Retinal pigment epithelial cell (primary cell): ENCODE measurements around the gene SSTR4.
"Not testable (repeated sequence)": the region's sequence is repeated elsewhere in the genome, so short reads cannot be mapped to it uniquely, and the experiment has no call there.

Experiments
- DNase-seq: peaks from one replicate; pipeline ENCODE4 v3.0.0-alpha.2; 2010; ENCODE audit warnings: low read depth
- H3K4me3 ChIP-seq: 2 replicates; pipeline ENCODE4 v1.5.1; 2011; ENCODE audit warnings: mild to moderate bottlenecking, low read length, control low read depth, moderate library complexity
- TF ChIP-seq, protein P1 (sequence below): conservative IDR thresholded peaks from 2 replicates; pipeline ENCODE4 v1.5.1; 2011; ENCODE audit warnings: low read depth, low read length, control low read depth, inconsistent platforms

Gene SSTR4, protein sequence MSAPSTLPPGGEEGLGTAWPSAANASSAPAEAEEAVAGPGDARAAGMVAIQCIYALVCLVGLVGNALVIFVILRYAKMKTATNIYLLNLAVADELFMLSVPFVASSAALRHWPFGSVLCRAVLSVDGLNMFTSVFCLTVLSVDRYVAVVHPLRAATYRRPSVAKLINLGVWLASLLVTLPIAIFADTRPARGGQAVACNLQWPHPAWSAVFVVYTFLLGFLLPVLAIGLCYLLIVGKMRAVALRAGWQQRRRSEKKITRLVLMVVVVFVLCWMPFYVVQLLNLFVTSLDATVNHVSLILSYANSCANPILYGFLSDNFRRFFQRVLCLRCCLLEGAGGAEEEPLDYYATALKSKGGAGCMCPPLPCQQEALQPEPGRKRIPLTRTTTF

GRCh38 chr20:23034721-23035671, at the start of gene SSTR4:
Gene SSTR4, plus strand, starts transcription at chr20:23035312. Its CDS starts 172 bp downstream, at chr20:23035484.
- TF ChIP-seq, protein P1, sequence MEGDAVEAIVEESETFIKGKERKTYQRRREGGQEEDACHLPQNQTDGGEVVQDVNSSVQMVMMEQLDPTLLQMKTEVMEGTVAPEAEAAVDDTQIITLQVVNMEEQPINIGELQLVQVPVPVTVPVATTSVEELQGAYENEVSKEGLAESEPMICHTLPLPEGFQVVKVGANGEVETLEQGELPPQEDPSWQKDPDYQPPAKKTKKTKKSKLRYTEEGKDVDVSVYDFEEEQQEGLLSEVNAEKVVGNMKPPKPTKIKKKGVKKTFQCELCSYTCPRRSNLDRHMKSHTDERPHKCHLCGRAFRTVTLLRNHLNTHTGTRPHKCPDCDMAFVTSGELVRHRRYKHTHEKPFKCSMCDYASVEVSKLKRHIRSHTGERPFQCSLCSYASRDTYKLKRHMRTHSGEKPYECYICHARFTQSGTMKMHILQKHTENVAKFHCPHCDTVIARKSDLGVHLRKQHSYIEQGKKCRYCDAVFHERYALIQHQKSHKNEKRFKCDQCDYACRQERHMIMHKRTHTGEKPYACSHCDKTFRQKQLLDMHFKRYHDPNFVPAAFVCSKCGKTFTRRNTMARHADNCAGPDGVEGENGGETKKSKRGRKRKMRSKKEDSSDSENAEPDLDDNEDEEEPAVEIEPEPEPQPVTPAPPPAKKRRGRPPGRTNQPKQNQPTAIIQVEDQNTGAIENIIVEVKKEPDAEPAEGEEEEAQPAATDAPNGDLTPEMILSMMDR: no peak
- no peak for DNase-seq
- no peak within 1 kb of the TSS for H3K4me3 ChIP-seq

- no peak overlapping the region for H3K4me3 ChIP-seq
- DNase-seq: no peak
- TF ChIP-seq, protein P1: no peak
Measured at GRCh38 chr20:22986601-22987000, 48.5 kb upstream of the SSTR4 start.

GRCh38 chr20:22991424-22991823, 43.7 kb upstream of the SSTR4 start:
- DNase-seq, H3K4me3 ChIP-seq: not testable (repeated sequence)

DNA sequence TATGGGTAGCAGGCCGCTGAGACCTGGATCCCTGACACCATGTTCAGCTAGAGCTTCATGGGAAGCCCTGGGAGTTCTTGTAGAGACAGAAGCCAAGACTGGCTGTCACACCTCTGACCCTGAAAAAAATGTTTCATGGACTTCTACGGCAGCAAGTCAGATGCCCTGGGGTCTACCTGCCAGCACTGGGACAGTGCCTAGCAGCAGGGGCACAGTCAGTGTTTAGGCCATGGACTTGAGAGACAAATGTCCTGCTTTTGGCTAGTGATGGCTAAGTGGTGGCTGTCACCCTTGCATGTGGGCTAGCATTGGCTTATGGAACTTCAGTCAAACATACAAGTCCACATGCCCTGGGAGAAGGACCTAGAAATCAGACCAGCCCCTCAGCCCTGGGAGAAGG, 41.3 kb upstream of the SSTR4 start:
- DNase-seq: no peak
- TF ChIP-seq, protein P1: no peak
- no peak overlapping the region for H3K4me3 ChIP-seq

DNA sequence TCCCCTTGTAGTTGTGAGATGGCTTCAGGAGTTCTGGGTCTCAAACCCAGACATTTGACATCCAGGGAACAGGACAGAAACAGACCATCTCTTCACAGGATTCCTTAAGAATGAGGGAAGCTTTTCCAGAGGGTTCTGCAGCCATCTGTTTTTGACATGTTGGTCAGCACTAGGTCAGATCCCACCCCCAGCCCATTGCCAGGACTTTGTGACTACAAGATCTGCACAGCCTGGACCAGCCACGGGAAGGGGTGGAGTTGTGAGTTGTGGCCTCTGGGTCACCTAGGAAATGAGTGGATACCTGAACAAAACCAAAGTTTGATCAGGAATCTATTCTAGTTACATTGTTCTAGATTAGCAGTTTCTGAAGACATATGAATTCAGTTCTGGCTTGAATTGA, 39.2 kb upstream of the SSTR4 start:
- H3K4me3 ChIP-seq: no peak overlapping the region
- TF ChIP-seq, protein P1: no peak
- no peak for DNase-seq

DNA sequence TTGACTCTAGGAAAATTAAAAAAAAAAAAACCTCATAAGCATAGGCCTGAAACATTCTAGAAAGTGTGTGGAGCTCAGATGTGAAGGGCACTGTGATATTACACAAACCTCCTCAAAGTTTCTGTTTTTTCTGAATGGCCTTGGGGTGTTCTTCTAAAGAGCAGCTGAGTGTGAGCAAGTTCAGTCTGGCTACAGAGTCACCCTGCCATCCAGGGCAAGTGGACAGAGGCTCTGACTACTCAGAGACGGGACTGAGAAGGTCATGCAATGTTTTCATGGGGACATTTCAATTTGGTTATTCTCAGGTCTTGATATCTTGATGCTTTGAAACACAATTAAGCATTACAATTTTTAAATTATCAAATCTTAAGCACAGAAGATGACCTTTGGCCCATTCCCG, 36.6 kb upstream of the SSTR4 start:
- H3K4me3 ChIP-seq: no peak overlapping the region
- TF ChIP-seq, protein P1: no peak

DNA sequence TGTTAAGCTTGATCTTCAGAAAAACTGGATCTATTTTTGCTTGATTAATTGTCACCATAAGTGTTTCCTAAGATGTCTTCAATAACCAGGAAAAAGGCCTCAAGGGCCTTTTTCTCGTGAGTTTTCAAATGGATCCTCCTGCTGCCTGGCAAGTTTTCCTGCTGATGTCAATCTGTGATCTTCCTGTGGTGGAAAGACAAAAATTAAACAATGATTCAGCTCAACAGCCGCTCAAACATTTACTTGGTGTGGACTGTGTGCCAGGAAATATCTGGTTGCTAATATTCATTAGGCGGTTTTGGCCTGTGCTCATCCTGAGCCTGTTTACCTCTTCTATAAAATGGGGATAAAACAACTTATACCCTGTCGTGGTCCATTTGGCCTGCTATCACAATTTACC, 35.4 kb upstream of the SSTR4 start:
- H3K4me3 ChIP-seq: no peak overlapping the region
- TF ChIP-seq, protein P1: no peak
- no peak for DNase-seq

More for the DNA sequence above, 36.6 kb upstream of the SSTR4 start:
- no peak for DNase-seq
